Naive thymus-derived CD4-positive, alpha-beta T cell (primary cell): ENCODE measurements around the gene TOP3B. TPM values are rescaled to one million over a fixed set of nuclear protein-coding genes. Genes with fewer than 3 reads are reported as not detected.

ENCODE experiments used
- ATAC-seq: fragments of 150-1000 bp; cut with Tn5 transposase; 2 replicates; pipeline ENCODE4 v1.10.0; 2021; ENCODE audit warnings: mild to moderate bottlenecking, moderate library complexity
- CTCF ChIA-PET: fragments of 350-600 bp; sonication (Branson Sonifier 250); formaldehyde crosslinking; loops from one replicate; lab custom pipeline; 2021; ENCODE audit warnings: antibody characterized with exemption; lab: Charles Lee
- POLR2A ChIA-PET: fragments of 350-600 bp; sonication (Branson Sonifier 250); formaldehyde crosslinking; loops from one replicate; lab custom pipeline; 2021; ENCODE audit warnings: antibody characterized with exemption, inconsistent platforms; lab: Charles Lee
- DNase-seq, 9 donors: peaks; one replicate each; pipeline versions ENCODE4 v3.0.0 to v3.0.0-alpha.2; 2020 to 2022; ENCODE audit warnings: mixed read lengths in 1 of 9
- H3K27ac ChIP-seq: one replicate; pipeline ENCODE4 v1.7.0; 2013; ENCODE audit warnings: mild to moderate bottlenecking, low read depth, low read length, moderate library complexity
- H3K27me3 ChIP-seq, 2 donors: one replicate each; pipeline ENCODE4 v1.7.0; 2013; ENCODE audit warnings: low read length in 2 of 2, mild to moderate bottlenecking in 2 of 2, moderate library complexity in 2 of 2; ENCODE audit not compliant: control insufficient read depth in 2 of 2, insufficient read depth in 2 of 2
- H3K36me3 ChIP-seq, 3 experiments: 1 replicate in 2 of 3; 2 replicates in 1 of 3; pipeline ENCODE4 v1.7.0; 2013; ENCODE audit warnings: low read length in 3 of 3, mild to moderate bottlenecking in 3 of 3, moderate library complexity in 1 of 3; ENCODE audit not compliant: insufficient read depth in 3 of 3, control insufficient read depth in 2 of 3
- H3K4me1 ChIP-seq, 2 donors: one replicate each; pipeline ENCODE4 v1.7.0; 2013; ENCODE audit warnings: low read length in 2 of 2, mild to moderate bottlenecking in 2 of 2, moderate library complexity in 1 of 2; ENCODE audit not compliant: control insufficient read depth in 2 of 2, insufficient read depth in 2 of 2
- H3K4me3 ChIP-seq: 2 replicates; pipeline ENCODE4 v1.7.0; 2013; ENCODE audit warnings: mild to moderate bottlenecking, low read length
- H3K9me3 ChIP-seq, 3 experiments: 1 replicate in 2 of 3; 2 replicates in 1 of 3; pipeline ENCODE4 v1.7.0; 2013; ENCODE audit warnings: low read length in 3 of 3; ENCODE audit not compliant: control insufficient read depth in 2 of 3
- H3K27ac Mint-ChIP-seq, 9 donors: one replicate each; pipeline ENCODE4 v1.8.0; 2020 to 2022; ENCODE audit warnings: mixed read lengths in 9 of 9, mild to moderate bottlenecking in 8 of 9, moderate library complexity in 5 of 9, inconsistent platforms in 2 of 9
- H3K27me3 Mint-ChIP-seq, 5 donors: one replicate each; pipeline ENCODE4 v1.8.0; 2021 to 2022; ENCODE audit warnings: mixed read lengths in 5 of 5, mild to moderate bottlenecking in 1 of 5
- H3K36me3 Mint-ChIP-seq, 5 donors: one replicate each; pipeline ENCODE4 v1.8.0; 2020 to 2022; ENCODE audit warnings: mixed read lengths in 5 of 5, mild to moderate bottlenecking in 3 of 5, inconsistent platforms in 1 of 5
- H3K4me1 Mint-ChIP-seq, 7 donors: one replicate each; pipeline ENCODE4 v1.8.0; 2020 to 2022; ENCODE audit warnings: mixed read lengths in 7 of 7, mild to moderate bottlenecking in 3 of 7, inconsistent platforms in 1 of 7
- H3K4me3 Mint-ChIP-seq, 10 donors: one replicate each; pipeline ENCODE4 v1.8.0; 2020 to 2022; ENCODE audit warnings: mild to moderate bottlenecking in 10 of 10, mixed read lengths in 10 of 10, moderate library complexity in 6 of 10, inconsistent platforms in 2 of 10
- H3K9me3 Mint-ChIP-seq, 11 donors: one replicate each; pipeline ENCODE4 v1.8.0; 2020 to 2022; ENCODE audit warnings: mixed read lengths in 11 of 11, mild to moderate bottlenecking in 4 of 11, inconsistent platforms in 1 of 11, moderate library complexity in 1 of 11
- intact Hi-C, 2 donors: fragments of 100-400 bp; cut with micrococcal nuclease; formaldehyde crosslinking; loops; one replicate each; pipeline ENCODE4 v1.15.1; 2023
- polyA plus RNA-seq, 2 donors: library from polyadenylated mRNA; unstranded; fragments of 300-500 nt; fragmentation: Illumina TruSeq; gene quantifications; one replicate each; pipeline ENCODE4 v1.2.3, GENCODE V29; 2021
- total RNA-seq, 6 experiments: library from RNA in 5 of 6; stranded (reverse) in 5 of 6; gene quantifications; 1 replicate in 5 of 6; 2 replicates in 1 of 6; pipeline ENCODE4 v1.2.3 and lab custom pipeline; 2021 to 2026

The TOP3B gene
- total and polyA plus RNA-seq, 7 experiments from 2014 or later: 8.4 to 80.5 (median 49.5) TPM

- intact Hi-C loops: loop anchor here in 1 of 2 donors (5.0 kb wide), 1 partner anchor 35 kb away; no protein-coding TSS in a partner anchor
- Mint-ChIP-seq H3K27ac (peak overlapping the region; percentile 81 to 94 (median 87)), H3K27me3 (no peaks in the 10 kb centered on the region), H3K36me3 (no peaks in the 10 kb centered on the region), H3K4me1 (peaks cover 15 to 56% (median 49%) of the 10 kb centered on the region in 7 donors), H3K9me3 (no peaks in the 10 kb centered on the region), H3K4me3 (peak overlapping the region; percentile 86 to 92 (median 89))
- no peaks in the 10 kb centered on the region for H3K27me3 ChIP-seq
- H3K27ac ChIP-seq: peak overlapping the region; percentile 86
- ChIA-PET POLR2A (interaction anchor here (0.6 to 1.9 kb wide), 6 partner anchors 9 to 1084 kb away, joined by 3 to 6 read pairs (median 4); no protein-coding TSS in a partner anchor), CTCF (interaction anchor here (0.7 to 1.5 kb wide), 3 partner anchors 10 to 263 kb away, joined by 3 to 6 read pairs (median 3); no protein-coding TSS in a partner anchor)
- peaks cover 0 to 17% (median 0%) of the 10 kb centered on the region in 3 experiments for H3K36me3 ChIP-seq
- H3K4me1 ChIP-seq: peaks cover 12% of the 10 kb centered on the region in 2 donors
- no peaks in the 10 kb centered on the region for H3K9me3 ChIP-seq
- no peak for DNase-seq
- ATAC-seq: no peak
- peak overlapping the region; percentile 90 for H3K4me3 ChIP-seq
Measured at GRCh38 chr22:21981874-21982273, 713 bp downstream of the TOP3B start.

DNA sequence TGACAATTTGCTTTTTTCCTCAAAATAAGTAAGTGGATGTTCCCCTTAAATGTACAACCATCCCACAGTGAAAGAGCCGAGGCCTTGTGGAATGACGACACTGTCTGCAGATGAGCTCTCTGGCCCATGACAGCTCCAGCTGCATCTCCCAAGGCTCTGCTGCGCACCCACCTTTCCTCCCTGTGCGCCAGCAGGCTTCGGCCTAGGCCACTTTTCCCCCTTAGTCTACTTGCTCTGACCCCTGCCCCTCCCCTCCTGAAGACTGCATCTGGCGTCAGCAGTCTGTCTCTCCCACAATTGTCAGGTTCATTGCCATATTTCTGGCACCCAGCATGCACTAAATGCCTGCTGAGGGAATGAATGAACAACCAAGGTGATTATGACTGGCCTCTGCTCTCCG lies 2.0 kb downstream of the TOP3B start:
- peak overlapping the region in 8 of 10 donors; percentile 39 to 92 (median 89) for H3K4me3 Mint-ChIP-seq
- H3K27ac ChIP-seq: no peak overlapping the region
- POLR2A ChIA-PET: no interaction called here

DNA sequence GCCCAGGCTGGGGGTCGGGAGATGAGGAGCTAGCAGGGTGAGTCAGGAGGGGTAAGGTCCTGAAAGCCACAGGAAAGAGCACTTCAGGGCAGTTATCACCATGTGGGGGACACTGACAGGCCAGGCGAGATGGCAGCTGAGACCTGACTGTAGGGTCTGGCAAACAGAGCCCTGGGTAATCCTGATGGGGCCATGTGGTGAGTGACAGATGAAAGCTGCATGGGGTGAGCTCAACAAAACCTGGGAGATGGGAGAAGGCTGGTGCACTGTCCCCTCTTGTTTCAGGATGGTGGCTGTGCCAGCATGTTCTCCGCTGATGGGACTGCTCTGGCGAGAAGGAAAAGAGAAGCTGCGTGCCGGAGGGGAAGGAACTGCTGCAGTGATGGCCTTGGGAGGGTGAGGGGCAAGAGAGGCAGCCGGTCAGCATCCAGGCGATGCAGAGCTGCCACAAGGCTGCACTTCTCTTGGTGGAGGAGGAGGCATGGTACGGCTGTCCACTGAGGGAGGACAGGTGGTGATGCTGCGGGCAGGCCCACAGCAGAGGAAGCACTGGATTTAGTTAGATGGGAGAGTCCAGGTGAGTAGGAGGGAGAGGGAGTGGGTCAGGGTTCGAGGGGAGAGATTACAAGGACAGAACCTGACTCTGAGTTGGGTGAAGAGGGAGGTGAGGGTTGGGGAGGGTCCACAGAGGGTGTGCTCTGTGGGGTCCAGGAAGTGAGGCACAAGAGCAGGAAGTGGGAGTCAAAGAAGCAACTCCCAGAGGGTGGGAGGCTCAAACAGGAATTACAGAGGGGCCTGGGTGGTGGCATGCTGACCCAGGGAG lies 3.8 kb downstream of the TOP3B start:
- peaks cover 0 to 40% (median 0%) of the 10 kb centered on the region in 3 experiments for H3K36me3 ChIP-seq
- H3K27me3 Mint-ChIP-seq: no peaks in the 10 kb centered on the region
- no peaks in the 10 kb centered on the region for H3K27me3 ChIP-seq
- ATAC-seq (no peak), DNase-seq (no peak)
- POLR2A ChIA-PET: no interaction called here
- CTCF ChIA-PET: interaction anchor here (1.1 kb wide), 1 partner anchor 38 kb away, joined by 3 read pairs; no protein-coding TSS in a partner anchor
- H3K4me1 ChIP-seq: peaks cover 12% of the 10 kb centered on the region in 2 donors
- no peaks in the 10 kb centered on the region for H3K9me3 Mint-ChIP-seq
- H3K4me3 ChIP-seq: no peak overlapping the region
- intact Hi-C loops: no loop called here
- H3K4me1 Mint-ChIP-seq: peaks cover 23 to 67% (median 62%) of the 10 kb centered on the region in 7 donors
- peaks cover 0 to 17% (median 0%) of the 10 kb centered on the region in 5 donors for H3K36me3 Mint-ChIP-seq
- no peaks in the 10 kb centered on the region for H3K9me3 ChIP-seq
- H3K4me3 Mint-ChIP-seq: peak overlapping the region in 5 of 10 donors; percentile 3 to 65 (median 13)
- peak overlapping the region; percentile 7 to 78 (median 42) for H3K27ac Mint-ChIP-seq
- no peak overlapping the region for H3K27ac ChIP-seq

More for the DNA sequence above, 2.0 kb downstream of the TOP3B start:
- H3K4me3 ChIP-seq: no peak overlapping the region
- Mint-ChIP-seq H3K4me1 (peaks cover 23 to 67% (median 61%) of the 10 kb centered on the region in 7 donors), H3K36me3 (peaks cover 0 to 4% (median 0%) of the 10 kb centered on the region in 5 donors), H3K27ac (peak overlapping the region in 4 of 9 donors; percentile 26 to 62 (median 48)), H3K27me3 (no peaks in the 10 kb centered on the region), H3K9me3 (no peaks in the 10 kb centered on the region)
- no peaks in the 10 kb centered on the region for H3K27me3 ChIP-seq
- CTCF ChIA-PET: no interaction called here
- ATAC-seq (no peak), DNase-seq (no peak)
- H3K9me3 ChIP-seq: no peaks in the 10 kb centered on the region
- peaks cover 12% of the 10 kb centered on the region in 2 donors for H3K4me1 ChIP-seq
- intact Hi-C loops: loop anchor here in 1 of 2 donors (5.0 kb wide), 1 partner anchor 33 kb away; no protein-coding TSS in a partner anchor
- peaks cover 0 to 22% (median 0%) of the 10 kb centered on the region in 3 experiments for H3K36me3 ChIP-seq

DNA sequence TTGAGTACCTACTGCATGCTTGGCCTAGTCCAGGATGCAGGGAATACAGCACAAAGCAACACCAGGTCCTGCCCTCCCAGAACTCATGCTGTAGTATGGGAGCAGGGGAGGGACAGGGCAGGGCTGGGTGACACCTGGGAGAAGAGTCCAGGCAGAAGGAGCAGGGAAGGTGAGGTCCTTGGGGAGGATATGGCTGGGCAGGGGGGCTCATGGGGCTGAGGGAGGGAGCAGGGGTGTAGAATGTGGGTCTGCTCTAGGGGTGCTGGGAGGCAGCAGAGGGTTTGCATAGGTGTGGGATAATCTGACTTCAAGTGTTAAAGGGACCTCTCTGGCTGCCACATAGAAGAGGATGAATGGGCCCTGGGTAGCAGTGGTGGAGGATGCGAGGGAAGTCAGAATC lies 4.8 kb downstream of the TOP3B start:
- Mint-ChIP-seq H3K36me3 (peaks cover 0 to 17% (median 3%) of the 10 kb centered on the region in 5 donors), H3K4me3 (no peak overlapping the region), H3K9me3 (no peaks in the 10 kb centered on the region), H3K27ac (peak overlapping the region in 2 of 9 donors; percentile 23 to 78), H3K27me3 (no peaks in the 10 kb centered on the region), H3K4me1 (peaks cover 23 to 67% (median 62%) of the 10 kb centered on the region in 7 donors)
- Histone ChIP-seq H3K4me1 (peaks cover 12% of the 10 kb centered on the region in 2 donors), H3K27ac (no peak overlapping the region), H3K36me3 (peaks cover 0 to 49% (median 0%) of the 10 kb centered on the region in 3 experiments), H3K9me3 (no peaks in the 10 kb centered on the region), H3K27me3 (no peaks in the 10 kb centered on the region), H3K4me3 (no peak overlapping the region)
- ChIA-PET CTCF (interaction anchor here (0.6 kb wide), 1 partner anchor 79 kb away, joined by 3 read pairs; no protein-coding TSS in a partner anchor), POLR2A (no interaction called here)
- no peak for ATAC-seq
- intact Hi-C loops: no loop called here
- no peak for DNase-seq

GRCh38 chr22:21975854-21976345 lies 6.7 kb downstream of the TOP3B start:
- peak overlapping the region in 2 of 9 donors; percentile 25 to 29 for H3K27ac Mint-ChIP-seq
- H3K4me1 Mint-ChIP-seq: peaks cover 12 to 48% (median 44%) of the 10 kb centered on the region in 7 donors
- intact Hi-C loops: no loop called here
- no peaks in the 10 kb centered on the region for H3K27me3 Mint-ChIP-seq
- DNase-seq (no peak), ATAC-seq (no peak)
- H3K36me3 Mint-ChIP-seq: peaks cover 0 to 26% (median 4%) of the 10 kb centered on the region in 5 donors
- Histone ChIP-seq H3K27ac (no peak overlapping the region), H3K9me3 (no peaks in the 10 kb centered on the region), H3K4me1 (no peaks in the 10 kb centered on the region), H3K4me3 (no peak overlapping the region), H3K36me3 (peaks cover 0 to 59% (median 10%) of the 10 kb centered on the region in 3 experiments), H3K27me3 (no peaks in the 10 kb centered on the region)
- H3K4me3 Mint-ChIP-seq: no peak overlapping the region
- H3K9me3 Mint-ChIP-seq: peaks cover 0 to 1% (median 0%) of the 10 kb centered on the region in 11 donors
- CTCF ChIA-PET: no interaction called here
- POLR2A ChIA-PET: interaction anchor here (1.0 kb wide), 1 partner anchor 10 kb away, joined by 4 read pairs; no protein-coding TSS in a partner anchor

- Mint-ChIP-seq H3K27me3 (no peaks in the 10 kb centered on the region), H3K27ac (peak overlapping the region in 2 of 9 donors; percentile 25 to 29), H3K4me1 (peaks cover 7 to 43% (median 38%) of the 10 kb centered on the region in 7 donors), H3K4me3 (no peak overlapping the region), H3K9me3 (peaks cover 0 to 1% (median 0%) of the 10 kb centered on the region in 11 donors), H3K36me3 (peaks cover 0 to 26% (median 8%) of the 10 kb centered on the region in 5 donors)
- Histone ChIP-seq H3K27ac (no peak overlapping the region), H3K27me3 (no peaks in the 10 kb centered on the region), H3K4me1 (no peaks in the 10 kb centered on the region), H3K9me3 (no peaks in the 10 kb centered on the region), H3K36me3 (peaks cover 0 to 66% (median 11%) of the 10 kb centered on the region in 3 experiments), H3K4me3 (no peak overlapping the region)
- ChIA-PET POLR2A (interaction anchor here (1.0 kb wide), 1 partner anchor 9 kb away, joined by 4 read pairs; no protein-coding TSS in a partner anchor), CTCF (no interaction called here)
- intact Hi-C loops: no loop called here
- ATAC-seq (no peak), DNase-seq (no peak)
Measured at GRCh38 chr22:21975273-21975672, 7.3 kb downstream of the TOP3B start.
